Large intestine (tissue), 12 donors: Measurements from ENCODE around the gene SLCO2A1. TPM values are rescaled to one million over a fixed set of nuclear protein-coding genes. Genes with fewer than 3 reads are reported as not detected.

Experiments
- DNase-seq, 2 donors: peaks; one replicate each; pipeline versions ENCODE4 v3.0.0 to v3.0.0-alpha.2; 2013
- H3K27ac ChIP-seq: one replicate; pipeline ENCODE4 v1.5.1; 2013; ENCODE audit warnings: low read length
- H3K27me3 ChIP-seq: 2 replicates; pipeline ENCODE4 v1.6.1; 2013; ENCODE audit warnings: low read length; ENCODE audit not compliant: control insufficient read depth, insufficient read depth
- H3K36me3 ChIP-seq: 2 replicates; pipeline ENCODE4 v1.6.1; 2013; ENCODE audit warnings: low read length; ENCODE audit not compliant: control insufficient read depth, insufficient read depth
- H3K4me1 ChIP-seq: one replicate; pipeline ENCODE4 v1.6.1; 2013; ENCODE audit warnings: low read length; ENCODE audit not compliant: control insufficient read depth, insufficient read depth
- H3K4me3 ChIP-seq: one replicate; pipeline ENCODE4 v1.5.1; 2013; ENCODE audit warnings: low read length
- H3K9me3 ChIP-seq: one replicate; pipeline ENCODE4 v1.6.1; 2013; ENCODE audit warnings: mild to moderate bottlenecking, low read depth, low read length, moderate library complexity; ENCODE audit not compliant: control insufficient read depth
- WGBS: methylation state at CpG from one replicate; pipeline ENCODE4 v1.1.5; 2013; ENCODE audit warnings: low lambda C conversion rate; ENCODE audit not compliant: insufficient coverage; 5-methylcytosine and 5-hydroxymethylcytosine counted together
- long read RNA-seq, 11 donors: transcript quantifications; one replicate each; lab custom pipeline, GENCODE V29; 2026
- polyA plus RNA-seq: library from polyadenylated mRNA; unstranded; fragments of 120-200 nt; gene quantifications from one replicate; pipeline ENCODE4 v1.2.1, GENCODE V29; 2013

Gene SLCO2A1
- polyA plus RNA-seq = 8.2 TPM
- long read RNA-seq, donor 1 = 0 reads
- long read RNA-seq, donor 2 = 0 reads
- long read RNA-seq, donor 3 = 0 reads
- long read RNA-seq, donor 4 = 0 reads
- long read RNA-seq, donor 5 = 0 reads
- long read RNA-seq, donor 6, full-length matches to known transcripts = 3 of 3 reads
- long read RNA-seq, donor 6, partial matches to known transcripts = 0 of 3 reads
- long read RNA-seq, donor 6, other reads (novel, unspliced or antisense) = 0 of 3 reads
- long read RNA-seq, donor 7 = 0 reads
- long read RNA-seq, donor 8, full-length matches to known transcripts = 1 of 1 reads
- long read RNA-seq, donor 8, partial matches to known transcripts = 0 of 1 reads
- long read RNA-seq, donor 8, other reads (novel, unspliced or antisense) = 0 of 1 reads
- long read RNA-seq, donor 9 = 0 reads
- long read RNA-seq, donor 10 = 0 reads
- long read RNA-seq, donor 11 = 0 reads

GRCh38 chr3:134029734-134030378 lies at the start of gene SLCO2A1:
SLCO2A1 (minus strand) TSS chr3:134029925; CDS start chr3:134029802, 123 bp downstream.
- DNase-seq = peak in 1 of 2 donors; percentile 67
- peak within 1 kb of the TSS; percentile 21 for H3K27ac ChIP-seq

GRCh38 chr3:134079111-134079547 lies 49.4 kb upstream of the SLCO2A1 start:
- H3K4me3 ChIP-seq = no peak overlapping the region
- no peaks in the 10 kb centered on the region for H3K36me3 ChIP-seq
- no peaks in the 10 kb centered on the region for H3K27me3 ChIP-seq
- H3K9me3 ChIP-seq = peaks cover 11% of the 10 kb centered on the region
- no peak overlapping the region for H3K27ac ChIP-seq
- no peaks in the 10 kb centered on the region for H3K4me1 ChIP-seq
- no CpG with 5 or more reads among the region's 4 CpGs for WGBS
- no peak for DNase-seq

More at GRCh38 chr3:134029734-134030378, at the start of gene SLCO2A1:
- H3K27me3 ChIP-seq = peaks cover 23% of the 10 kb centered on the region
- peak within 1 kb of the TSS; percentile 50 for H3K4me3 ChIP-seq
- no peaks in the 10 kb centered on the region for H3K9me3 ChIP-seq
- WGBS = no CpG with 5 or more reads among the region's 67 CpGs
- H3K36me3 ChIP-seq = no peaks in the 10 kb centered on the region
- H3K4me1 ChIP-seq = peaks cover 9% of the 10 kb centered on the region

GRCh38 chr3:134078169-134078831 lies 48.6 kb upstream of the SLCO2A1 start:
- Histone ChIP-seq H3K36me3 (no peaks in the 10 kb centered on the region), H3K9me3 (peaks cover 11% of the 10 kb centered on the region), H3K4me1 (no peaks in the 10 kb centered on the region), H3K27me3 (no peaks in the 10 kb centered on the region), H3K4me3 (no peak overlapping the region), H3K27ac (no peak overlapping the region)
- no peak for DNase-seq
- 100% methylated on average over 1 of the region's 8 CpGs for WGBS

GRCh38 chr3:134077649-134078161 lies 48.0 kb upstream of the SLCO2A1 start:
- no peaks in the 10 kb centered on the region for H3K4me1 ChIP-seq
- no peak for DNase-seq
- no peak overlapping the region for H3K27ac ChIP-seq
- H3K36me3 ChIP-seq = no peaks in the 10 kb centered on the region
- no peak overlapping the region for H3K4me3 ChIP-seq
- no peaks in the 10 kb centered on the region for H3K27me3 ChIP-seq
- WGBS = no CpG with 5 or more reads among the region's 3 CpGs
- H3K9me3 ChIP-seq = peaks cover 11% of the 10 kb centered on the region

GRCh38 chr3:134076851-134077250 lies 47.1 kb upstream of the SLCO2A1 start:
- Histone ChIP-seq H3K27ac (no peak overlapping the region), H3K27me3 (no peaks in the 10 kb centered on the region), H3K4me1 (no peaks in the 10 kb centered on the region), H3K36me3 (no peaks in the 10 kb centered on the region), H3K4me3 (no peak overlapping the region), H3K9me3 (peaks cover 11% of the 10 kb centered on the region)
- DNase-seq = no peak
- no CpG with 5 or more reads among the region's 2 CpGs for WGBS

GRCh38 chr3:134075846-134076245 lies 46.1 kb upstream of the SLCO2A1 start:
- Histone ChIP-seq H3K36me3 (no peaks in the 10 kb centered on the region), H3K4me1 (no peaks in the 10 kb centered on the region), H3K9me3 (peaks cover 9% of the 10 kb centered on the region), H3K4me3 (no peak overlapping the region), H3K27ac (no peak overlapping the region), H3K27me3 (no peaks in the 10 kb centered on the region)
- no CpG with 5 or more reads among the region's 6 CpGs for WGBS
- DNase-seq = no peak

GRCh38 chr3:134075568-134075825 lies 45.8 kb upstream of the SLCO2A1 start:
- H3K4me3 ChIP-seq = no peak overlapping the region
- DNase-seq = no peak
- no CpG with 5 or more reads among the region's 3 CpGs for WGBS
- no peaks in the 10 kb centered on the region for H3K4me1 ChIP-seq
- H3K27me3 ChIP-seq = no peaks in the 10 kb centered on the region
- H3K27ac ChIP-seq = no peak overlapping the region
- H3K9me3 ChIP-seq = peaks cover 7% of the 10 kb centered on the region
- H3K36me3 ChIP-seq = no peaks in the 10 kb centered on the region

GRCh38 chr3:134074790-134075567 lies 45.3 kb upstream of the SLCO2A1 start:
- H3K9me3 ChIP-seq = peaks cover 2% of the 10 kb centered on the region
- WGBS = no CpG with 5 or more reads among the region's 9 CpGs
- H3K4me1 ChIP-seq = no peaks in the 10 kb centered on the region
- no peak for DNase-seq
- no peaks in the 10 kb centered on the region for H3K27me3 ChIP-seq
- H3K27ac ChIP-seq = no peak overlapping the region
- no peak overlapping the region for H3K4me3 ChIP-seq
- H3K36me3 ChIP-seq = no peaks in the 10 kb centered on the region

- 40% methylated on average over 1 of the region's 10 CpGs for WGBS
- H3K4me3 ChIP-seq = no peak overlapping the region
- no peaks in the 10 kb centered on the region for H3K4me1 ChIP-seq
- H3K27me3 ChIP-seq = no peaks in the 10 kb centered on the region
- no peak overlapping the region for H3K27ac ChIP-seq
- H3K9me3 ChIP-seq = no peaks in the 10 kb centered on the region
- no peak for DNase-seq
- no peaks in the 10 kb centered on the region for H3K36me3 ChIP-seq
Measured at GRCh38 chr3:134074001-134074789, 44.5 kb upstream of the SLCO2A1 start.
